T-helper 2 cell (primary cell): ENCODE measurements around the gene PAQR8.
A peak's percentile ranks its signal among the peaks of the same experiment; 100 is the strongest.

Source experiments
- DNase-seq, 5 experiments: peaks; one replicate each; pipeline versions ENCODE4 v3.0.0 to v3.0.0-alpha.2; 2012 to 2022

The PAQR8 gene

DNA sequence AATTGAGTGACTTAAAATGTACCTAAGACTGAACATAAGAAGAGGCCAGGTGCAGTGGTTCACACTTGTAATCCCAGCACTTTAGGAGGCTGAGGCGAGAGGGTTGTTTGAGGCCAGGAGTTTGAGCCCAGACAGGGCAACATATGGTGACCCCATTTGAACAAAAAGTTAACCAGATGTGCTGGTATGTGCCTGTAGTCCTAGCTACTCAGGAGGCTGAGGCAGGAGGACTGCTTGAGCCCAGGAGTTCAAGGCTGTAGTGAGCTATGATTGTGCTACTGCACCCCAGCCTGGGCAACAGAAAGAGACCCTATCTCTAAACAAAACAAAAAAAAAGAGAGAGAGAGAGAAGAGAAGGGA is 10.1 kb upstream of the PAQR8 start:
- DNase-seq, result no peak

DNA sequence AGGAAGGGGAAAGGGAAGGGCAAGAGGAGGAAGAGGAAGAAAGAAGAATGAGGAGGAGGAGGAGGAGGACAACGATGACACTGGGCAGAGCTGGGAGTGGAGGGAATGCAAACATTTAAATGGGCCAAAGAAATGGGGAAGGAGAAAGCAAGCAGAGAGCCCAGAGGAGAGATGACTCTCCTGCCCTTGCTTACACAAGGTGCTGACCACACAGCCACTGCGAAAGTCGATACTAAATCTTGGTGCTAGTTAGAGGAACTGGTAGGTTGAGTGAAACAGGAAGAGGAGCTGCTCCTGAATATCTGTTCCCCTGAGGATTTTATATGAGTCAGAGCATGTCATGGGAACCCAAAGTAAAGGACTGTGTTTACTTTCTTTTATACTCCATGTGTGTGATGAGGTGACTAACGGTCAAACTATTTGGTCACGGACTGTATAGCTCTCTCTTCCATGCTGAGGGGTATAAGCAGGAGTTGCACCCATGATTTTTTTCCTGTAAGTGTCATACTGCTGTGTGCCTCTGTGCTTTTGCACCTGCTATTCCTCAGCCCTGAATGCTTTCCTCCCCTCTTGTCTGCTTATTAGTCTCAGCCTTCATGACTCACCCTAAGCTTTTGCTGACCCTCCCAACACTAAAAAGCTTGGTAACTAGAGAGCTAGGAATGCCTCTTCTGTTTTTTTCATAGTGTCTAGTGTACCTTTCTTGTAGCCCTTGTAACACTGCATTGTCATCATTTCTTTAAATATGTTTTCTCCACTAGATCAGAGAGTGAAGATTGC is 9.5 kb upstream of the PAQR8 start:
- DNase-seq, result no peak

DNA sequence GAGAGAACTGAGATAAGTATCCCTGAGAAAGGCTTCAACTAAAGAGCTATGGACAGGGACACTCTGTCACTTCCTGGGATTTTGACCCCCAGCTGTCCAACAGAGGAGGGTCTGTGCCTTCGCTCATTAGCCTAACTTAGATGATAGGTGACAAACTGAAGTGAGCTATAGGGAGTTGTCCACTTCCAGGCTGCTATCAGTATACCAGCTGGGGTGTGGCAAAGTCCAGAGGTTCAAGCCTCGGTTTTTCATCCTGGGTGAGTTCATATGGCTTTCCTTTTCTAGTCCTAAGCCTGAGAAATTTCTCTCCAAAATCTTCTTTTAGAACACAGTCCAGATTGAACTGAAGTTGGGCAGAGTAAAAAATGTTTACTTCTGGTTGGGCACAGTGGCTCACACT is 5.9 kb upstream of the PAQR8 start:
- DNase-seq, result no peak

DNA sequence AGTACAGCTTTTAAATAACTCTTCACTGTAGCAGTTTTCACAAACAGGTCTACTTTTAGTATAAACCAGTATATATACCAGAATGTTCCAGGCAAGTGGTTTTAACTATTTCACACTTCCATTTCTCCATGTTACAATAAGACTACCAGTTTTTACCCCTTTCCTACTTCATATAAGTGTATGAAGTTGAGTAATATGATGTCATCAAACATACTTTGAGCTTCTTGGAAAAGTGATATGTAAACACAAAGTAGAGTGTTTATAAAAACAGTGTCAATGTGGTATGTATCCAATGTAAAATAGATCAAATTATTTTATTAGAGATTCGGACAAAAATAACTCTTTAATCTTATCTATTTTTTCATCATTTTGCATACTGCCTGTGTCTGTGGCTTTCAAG is 2.5 kb upstream of the PAQR8 start:
- DNase-seq, result no peak

DNA sequence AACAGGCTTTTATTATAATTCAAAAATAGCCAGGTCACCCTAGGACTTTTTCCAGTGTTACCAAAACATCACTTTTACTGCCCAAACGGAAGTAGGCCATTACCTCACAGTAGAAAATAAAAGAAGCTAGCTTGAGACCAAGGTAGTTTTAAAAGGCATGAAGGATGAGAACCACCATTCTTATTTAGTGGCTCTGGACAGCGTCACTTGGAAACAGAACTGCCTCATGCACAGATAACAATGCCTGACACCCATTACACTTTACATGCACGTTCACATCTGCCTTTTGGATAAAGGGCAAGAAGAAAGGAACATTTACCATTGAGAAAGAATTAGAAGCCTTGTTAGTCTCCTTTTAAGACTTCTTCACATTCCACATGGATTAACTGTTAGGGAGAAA is 1.9 kb upstream of the PAQR8 start:
- DNase-seq, result no peak

DNA sequence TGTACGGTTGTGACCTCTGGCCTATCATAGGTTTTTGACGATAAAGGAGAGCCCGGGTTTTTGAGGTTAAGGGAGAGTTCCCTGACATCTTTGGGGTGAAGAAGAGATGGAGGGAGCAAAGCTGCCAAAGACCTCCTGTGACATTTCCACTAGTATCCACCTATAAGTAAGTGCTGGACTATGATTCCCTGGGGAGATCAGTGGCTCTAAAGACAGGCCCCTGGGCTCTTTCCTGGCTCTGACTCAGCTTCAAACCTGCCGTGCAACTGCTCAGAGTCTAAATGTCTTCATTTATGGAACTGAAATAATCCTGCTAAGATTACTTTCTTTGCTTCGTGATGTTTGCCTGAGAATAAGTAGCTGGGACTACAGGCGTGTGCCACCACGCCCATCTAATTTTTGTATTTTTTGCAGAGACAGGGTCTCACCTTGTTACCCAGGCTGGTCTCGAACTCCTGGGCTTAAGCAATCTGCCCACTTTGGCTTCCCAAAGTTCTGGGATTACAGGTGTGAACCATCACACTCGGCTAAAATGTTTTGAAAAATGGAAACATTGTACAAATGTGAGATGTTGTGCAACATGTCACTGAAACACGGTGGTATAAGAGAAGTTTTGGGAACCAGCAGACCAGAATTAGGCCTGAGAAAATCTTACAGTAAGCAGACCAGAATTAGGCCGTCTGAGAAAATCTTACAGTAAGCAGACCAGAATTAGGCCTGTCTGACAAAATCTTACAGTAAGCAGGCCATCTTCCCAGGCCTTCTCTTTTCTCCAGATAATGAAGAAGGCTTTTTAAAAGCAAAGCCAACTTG is 1.1 kb upstream of the PAQR8 start:
- no peak for DNase-seq

DNA sequence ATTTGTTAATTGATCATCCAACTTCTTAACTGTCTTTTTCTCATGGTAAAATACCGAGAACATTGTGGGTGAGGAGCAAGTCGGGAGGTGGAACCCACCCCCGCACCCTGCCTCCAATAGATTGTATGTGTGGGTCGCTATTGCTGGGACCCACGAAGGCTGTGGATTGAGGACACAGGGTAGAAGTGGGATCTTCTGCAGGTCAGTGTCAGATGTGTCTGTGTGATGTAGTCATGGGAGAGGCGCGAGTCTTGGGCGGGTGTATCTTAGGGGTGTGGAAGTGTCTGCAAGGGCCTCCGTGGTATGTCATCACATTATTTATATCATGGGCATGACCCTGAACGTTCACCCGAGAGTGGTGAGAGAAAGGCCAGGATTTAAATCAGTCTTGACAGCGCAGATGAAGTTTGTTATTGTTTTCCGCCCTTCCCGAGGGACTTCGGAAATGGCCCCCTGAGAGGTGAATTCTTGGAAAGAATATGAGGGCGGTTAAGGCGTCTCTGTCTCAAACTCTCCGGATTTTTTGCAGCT is 472 bp upstream of the PAQR8 start:
- DNase-seq, result peak in 2 of 5 experiments; percentile 6 to 42

DNA sequence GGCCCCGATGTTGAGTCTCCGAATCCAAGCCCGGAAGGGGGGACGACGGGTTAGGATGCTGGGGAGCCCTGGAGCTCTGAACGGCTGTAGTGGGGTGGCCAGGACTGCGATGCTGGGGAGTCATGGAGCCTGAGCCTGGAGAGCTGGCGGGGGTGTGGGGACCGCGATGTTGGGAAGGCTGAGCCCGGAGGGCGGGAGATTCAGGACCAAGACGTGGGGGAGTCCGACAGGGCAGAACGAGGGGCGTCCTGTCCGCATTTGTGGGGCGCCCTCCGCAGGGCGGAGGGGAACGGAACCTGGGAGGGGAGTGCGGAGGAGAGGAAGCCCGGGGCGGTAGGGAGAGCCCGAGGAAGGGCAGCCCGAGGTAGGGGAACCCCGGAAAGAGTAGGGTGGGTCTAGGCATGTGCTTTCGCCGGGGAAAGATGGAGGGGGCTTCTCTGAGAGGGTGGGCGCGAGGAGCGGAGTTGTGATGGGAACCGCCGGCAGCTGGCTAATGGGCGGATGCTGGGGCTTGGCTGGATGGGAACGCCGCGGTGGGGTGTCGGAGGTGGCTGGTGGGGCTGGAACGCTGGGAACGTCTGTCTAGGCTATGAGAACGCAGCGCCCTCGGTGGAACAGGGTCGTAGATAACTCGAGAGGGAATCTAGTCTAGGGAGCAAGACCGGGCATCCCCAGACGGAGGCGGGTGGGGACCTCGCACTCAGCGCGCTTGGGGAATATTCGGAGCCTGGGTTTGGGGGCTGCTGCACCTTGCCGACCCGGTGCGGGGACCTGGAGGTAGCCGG is 684 bp downstream of the PAQR8 start:
- DNase-seq, result peak; percentile 16 to 50 (median 34)

DNA sequence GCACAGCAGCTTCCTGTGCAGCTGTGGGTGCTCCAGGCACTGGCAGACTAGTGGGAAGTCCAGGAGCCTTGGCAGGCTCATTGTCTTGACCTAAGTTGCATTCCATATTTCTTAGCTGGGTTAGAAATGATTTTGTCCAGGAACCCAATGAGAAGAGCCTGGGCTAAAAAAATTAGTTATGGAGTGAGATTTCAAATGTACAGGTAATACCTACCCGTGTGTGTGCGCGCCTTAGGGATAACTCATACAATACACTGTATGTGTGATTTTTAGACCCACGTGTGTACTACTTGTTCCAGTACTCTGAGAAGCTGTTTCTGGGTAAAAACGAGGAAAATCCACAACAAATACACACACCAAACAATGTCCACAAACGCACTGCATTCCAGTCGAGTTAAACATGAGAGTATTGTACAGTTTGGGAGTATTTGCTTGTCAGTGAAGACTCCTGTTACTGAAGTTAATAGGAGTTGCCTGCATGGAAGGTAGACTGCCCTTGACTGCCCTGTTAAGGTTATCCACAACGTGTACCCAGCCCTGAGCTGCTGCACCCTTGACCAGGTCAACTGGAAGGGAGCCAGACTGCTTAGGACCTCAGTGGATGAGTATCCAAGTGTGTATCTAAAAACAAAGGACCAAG is 1.4 kb downstream of the PAQR8 start:
- DNase-seq, result no peak

DNA sequence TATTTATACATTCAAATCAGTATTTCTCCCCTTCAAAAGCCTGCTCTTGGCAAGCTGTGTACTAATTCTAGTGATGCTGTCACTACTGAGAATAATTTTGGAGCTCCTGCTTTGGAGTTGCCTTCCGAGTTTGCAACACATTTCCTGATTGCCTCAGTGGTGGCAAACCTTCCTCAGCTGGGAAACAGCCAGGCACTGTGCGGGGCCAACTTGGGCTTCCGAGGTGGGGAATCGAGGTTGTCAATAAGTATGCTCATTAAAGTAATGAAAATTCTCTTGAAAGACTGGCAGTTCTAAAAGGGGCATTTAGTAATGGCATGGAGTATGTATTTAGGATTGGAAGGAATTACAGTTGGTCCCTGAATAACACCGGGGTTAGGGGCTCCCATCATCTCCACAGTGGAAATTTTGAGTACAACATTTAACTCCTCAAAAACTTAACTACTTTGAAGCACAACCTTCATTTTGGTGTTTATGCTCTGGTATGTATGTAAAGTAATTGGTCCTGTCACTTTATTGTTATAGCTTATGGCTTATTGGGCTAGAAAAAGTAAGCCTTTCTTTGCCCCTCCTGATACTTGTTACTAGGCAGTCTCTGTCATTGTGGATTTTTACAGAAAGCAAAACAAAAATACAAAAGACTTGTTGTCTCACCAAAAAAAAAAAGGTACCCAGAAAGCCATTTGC is 2.7 kb downstream of the PAQR8 start:
- no peak for DNase-seq

DNA sequence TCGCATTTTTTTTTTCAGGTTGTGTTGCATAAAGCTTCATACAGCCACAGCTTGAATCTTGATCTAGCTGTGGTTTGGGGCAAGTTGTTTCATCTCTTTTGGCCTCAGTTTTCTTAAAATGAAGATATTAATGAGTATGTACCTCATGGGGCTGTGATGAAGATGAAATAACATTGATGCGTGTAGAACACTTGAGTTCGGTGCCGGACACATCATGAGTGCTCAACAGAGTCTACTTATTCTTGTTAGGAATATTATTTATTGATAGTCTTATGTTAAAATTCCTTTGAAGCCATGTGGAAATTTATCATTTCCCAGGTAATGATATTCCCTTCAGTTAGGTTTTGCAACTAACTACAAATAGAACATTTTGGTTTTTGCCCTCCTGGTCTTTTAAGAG is 3.4 kb downstream of the PAQR8 start:
- no peak for DNase-seq

DNA sequence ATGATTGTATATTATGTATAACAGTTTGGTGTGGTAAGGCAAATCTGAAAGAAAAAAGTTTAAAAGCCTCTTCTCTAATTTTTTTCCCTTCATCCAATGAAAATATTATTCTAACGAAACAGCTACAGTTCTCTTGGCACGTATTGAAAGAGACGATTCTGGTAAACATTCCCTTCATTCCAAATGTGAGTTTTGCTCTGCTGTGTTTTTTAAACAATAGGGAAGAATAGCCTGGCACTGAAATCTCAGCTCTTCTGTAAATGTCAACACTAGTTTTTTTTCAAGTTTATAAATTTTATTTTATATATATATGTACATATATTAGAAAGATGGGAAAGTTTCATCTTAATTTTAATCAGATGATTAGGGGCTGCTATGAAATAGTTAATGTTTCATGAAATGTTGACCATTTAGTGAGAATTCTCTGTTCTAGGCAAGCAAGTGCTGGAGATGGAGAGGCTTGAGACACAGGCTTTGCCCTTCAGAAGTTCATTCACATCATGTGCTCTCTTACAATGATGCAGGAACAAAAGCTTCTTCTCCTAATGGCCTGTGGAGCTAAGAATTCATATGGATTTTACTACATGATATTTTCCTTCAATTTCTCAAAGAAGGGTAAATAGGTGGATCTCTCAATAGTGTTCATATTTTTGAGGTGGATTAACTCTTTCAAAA is 4.1 kb downstream of the PAQR8 start:
- DNase-seq, result no peak

DNA sequence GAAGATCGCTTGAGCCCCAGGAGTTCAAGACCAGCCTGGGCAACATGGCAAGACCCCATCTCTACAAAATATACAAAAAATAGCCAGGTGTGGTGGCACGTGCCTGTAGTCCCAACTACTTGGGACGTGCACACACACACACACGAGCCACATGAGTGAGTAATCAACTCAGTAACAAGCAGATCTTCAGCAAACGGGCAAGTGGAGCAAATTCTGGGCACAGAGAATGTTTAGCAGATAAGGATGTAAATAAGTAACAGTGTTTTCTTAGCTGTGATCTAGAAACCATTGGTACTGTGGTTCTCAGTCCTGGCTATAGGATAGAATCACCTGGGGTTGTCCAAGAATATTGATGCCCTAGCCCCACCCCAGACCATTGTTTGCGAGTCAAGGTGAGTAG is 6.1 kb downstream of the PAQR8 start:
- DNase-seq, result no peak

DNA sequence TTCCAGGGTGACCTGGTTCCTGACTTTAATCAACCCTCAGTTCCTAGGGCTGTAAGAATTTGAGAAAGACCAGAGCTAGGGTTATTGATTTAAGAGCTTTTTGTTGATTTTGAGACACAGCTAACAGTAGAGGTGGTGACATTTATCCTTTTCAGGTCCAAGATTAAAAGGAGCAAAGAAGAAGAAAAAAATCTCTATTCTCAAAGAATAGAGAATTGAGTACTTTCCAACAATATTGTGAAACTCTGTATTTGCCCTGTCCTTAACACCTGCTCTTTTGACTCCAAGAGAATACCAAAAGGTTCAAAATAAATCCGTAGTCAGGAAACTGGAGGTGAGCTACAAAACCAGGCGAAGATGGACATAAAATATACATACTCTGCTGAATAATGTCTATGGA is 7.3 kb downstream of the PAQR8 start:
- DNase-seq, result no peak

DNA sequence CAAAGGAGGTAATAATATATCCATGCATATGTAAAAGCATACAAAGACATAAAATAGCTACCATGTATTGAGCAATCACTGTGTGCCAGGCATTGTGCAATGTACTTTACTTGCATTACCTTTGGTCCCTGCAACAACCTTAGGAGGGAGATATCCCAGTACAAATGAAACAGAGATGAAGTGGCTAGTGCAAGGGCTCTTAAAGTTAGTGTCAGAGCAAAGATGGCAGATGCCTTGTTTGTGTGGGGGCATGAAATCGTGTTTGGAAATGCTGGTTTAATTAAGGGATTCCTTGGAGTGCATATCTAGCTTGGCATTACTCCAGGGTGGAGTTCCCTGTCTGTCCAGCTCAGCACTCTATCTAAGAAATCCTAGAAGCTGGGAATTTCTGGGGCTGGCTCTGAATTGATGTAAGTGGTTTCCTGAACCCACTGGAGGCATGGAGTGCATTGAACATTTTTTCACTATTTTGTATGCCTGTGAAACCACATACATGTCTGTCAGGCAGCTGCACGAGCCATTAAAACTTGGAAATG is 9.8 kb downstream of the PAQR8 start:
- no peak for DNase-seq

DNA sequence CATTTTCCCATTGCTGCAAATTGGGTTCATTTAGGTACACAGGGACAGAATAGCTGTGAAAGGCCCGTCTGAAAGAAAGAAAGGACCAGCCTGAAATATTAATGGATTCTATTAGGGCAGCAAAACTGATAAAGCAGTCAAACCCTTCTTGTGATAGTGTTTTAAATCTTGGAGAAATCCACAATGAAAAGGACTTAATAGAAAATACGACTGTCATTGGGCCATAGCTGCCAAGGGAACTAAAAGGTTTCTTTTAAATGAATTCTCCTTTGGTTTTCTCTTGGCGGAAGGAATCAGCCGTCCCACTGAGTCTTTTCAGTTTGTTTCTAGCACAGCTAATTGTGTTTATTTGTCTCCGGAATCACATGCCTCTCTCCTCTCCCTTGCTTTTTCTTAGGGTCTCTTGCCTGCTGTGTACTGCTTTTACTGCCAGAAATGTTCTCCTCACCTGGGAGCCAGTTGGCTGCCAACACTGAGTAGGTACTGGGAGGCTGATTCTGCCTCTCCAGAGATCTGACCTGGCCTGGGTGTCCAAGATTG is 11.3 kb downstream of the PAQR8 start:
- no peak for DNase-seq

DNA sequence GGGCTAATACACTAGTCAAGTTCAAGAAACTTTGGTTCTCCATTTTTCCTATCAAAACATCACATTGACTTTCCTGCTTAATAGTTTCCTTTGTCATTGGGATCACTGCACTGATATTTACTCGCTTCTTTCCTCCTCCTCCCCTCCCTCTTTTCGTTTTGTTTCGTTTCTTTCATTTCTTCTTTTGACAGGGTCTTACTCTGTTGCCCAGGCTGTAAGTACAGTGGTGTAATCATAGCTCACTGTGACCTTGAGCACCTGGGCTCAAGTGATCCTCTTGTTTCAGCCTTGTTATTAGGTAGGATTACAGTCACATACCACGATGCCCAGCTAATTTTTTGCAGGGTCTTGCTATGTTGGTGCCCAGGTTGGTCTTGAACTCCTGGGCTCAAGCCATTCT is 12.3 kb downstream of the PAQR8 start:
- no peak for DNase-seq

DNA sequence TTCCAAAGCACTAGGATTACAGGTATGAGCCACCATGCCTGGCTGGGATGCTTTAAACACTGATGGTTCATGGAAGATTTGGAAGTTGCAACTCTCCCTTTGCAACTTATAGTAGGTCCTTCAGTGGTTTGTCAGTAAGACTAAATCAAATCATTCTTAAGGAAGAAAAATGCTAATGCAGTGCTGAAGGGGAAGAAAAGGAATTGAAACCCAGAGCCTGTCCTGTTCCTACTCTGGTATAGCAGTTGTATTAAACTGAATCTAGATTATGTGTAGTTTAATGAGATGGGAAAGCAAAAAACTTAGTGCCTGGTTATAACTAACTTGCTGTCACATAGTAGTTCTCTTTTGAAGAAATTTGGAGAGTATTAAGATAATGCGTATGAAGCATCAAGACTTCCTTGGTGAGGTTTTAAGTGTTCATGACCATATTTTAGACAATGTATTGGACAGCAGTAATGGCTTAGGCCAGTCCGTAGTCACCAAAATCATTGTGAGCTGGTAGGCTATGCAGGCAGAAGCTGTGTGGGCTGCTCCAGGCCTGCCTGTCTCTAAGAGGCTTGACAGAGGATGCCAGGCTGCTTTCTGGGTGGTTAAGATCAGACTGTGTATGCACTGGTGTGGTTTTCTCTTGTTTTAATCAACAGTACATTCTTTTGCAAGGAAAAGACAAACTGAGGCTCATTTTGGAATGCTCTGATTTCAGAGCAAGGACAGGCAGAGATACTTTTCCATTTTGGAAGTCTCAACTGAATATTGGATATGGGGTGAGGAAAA is 14.0 kb downstream of the PAQR8 start:
- DNase-seq, result peak in 1 of 5 experiments; percentile 53

DNA sequence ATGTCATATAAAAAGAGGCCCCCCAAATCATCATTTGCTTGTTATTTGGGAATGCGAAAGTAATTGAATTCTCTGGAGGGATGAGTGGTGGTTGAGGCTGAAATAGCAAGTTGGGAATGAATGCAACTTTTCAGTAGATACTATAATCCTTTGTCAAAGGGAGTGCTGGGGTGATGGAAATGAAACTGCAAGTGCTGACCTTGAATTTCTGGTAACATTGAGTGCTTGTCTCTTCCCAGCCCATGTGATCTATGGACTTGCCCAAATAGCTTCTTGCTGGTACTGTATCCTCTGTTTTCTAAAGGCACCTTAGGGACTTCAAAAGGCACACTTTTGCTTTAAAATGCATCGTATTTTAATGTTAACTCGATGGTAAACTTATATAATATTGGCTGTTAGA is 14.8 kb downstream of the PAQR8 start:
- no peak for DNase-seq
